ENCODE measurements around the gene EXOC6B. TPM values are rescaled to one million over a fixed set of nuclear protein-coding genes. Genes with fewer than 3 reads are reported as not detected.

EXOC6B gene
- total RNA-seq, 1 experiment from 2014 or later = 40.1 TPM

DNA sequence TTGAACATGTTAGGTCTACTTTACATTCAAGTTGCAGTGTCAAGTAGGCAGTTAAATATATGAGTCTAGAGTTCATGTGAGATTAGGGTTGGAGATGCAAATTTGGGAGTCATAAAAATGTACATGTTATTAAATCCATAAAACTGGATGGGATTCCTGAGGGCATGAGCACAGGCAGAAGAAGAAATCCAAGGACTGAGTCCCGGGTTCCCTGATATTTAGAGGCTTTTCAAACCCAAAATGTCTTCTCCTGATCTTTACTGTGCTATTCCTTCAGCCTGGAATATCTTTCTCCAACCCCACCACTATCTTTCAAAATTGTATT lies 23.3 kb upstream of the EXOC6B start:
- Histone ChIP-seq H3K56ac (ENCODE audit: insufficient read length, low read depth, low read length) (no peak overlapping the region), H4K5ac (ENCODE audit: insufficient read length, low read depth, low read length) (no peak overlapping the region), H3K4me2 (ENCODE audit: insufficient read depth, insufficient read length, low read length) (no peak overlapping the region), H4K8ac (replicated peaks; ENCODE audit: insufficient read length, low read depth, low read length) (no peak overlapping the region), H3K23me2 (ENCODE audit: insufficient read length, low read depth, low read length, poor library complexity, severe bottlenecking) (no peaks in the 10 kb centered on the region), H2BK5ac (ENCODE audit: insufficient read length, low read length) (no peak overlapping the region), H3K27ac (ENCODE audit: insufficient read length, low read depth, low read length) (no peak overlapping the region), H4K20me1 (ENCODE audit: control insufficient read depth, insufficient read depth, insufficient read length) (no peaks in the 10 kb centered on the region), H3K4me1 (ENCODE audit: insufficient read depth, low read length) (no peaks in the 10 kb centered on the region), H2BK20ac (ENCODE audit: low read depth, low read length, poor library complexity, severe bottlenecking) (no peak overlapping the region), H2AFZ (ENCODE audit: low read length) (no peak overlapping the region), H3K23ac (ENCODE audit: insufficient read length, low read depth, low read length) (no peak overlapping the region), H4K91ac (ENCODE audit: insufficient read length, low read depth, low read length) (no peak overlapping the region), H2BK120ac (ENCODE audit: low read depth, low read length, poor library complexity, severe bottlenecking) (no peak overlapping the region), H2BK12ac (ENCODE audit: insufficient read length, low read depth, low read length) (no peak overlapping the region), H3K9me3 (ENCODE audit: control insufficient read depth, low read depth, low read length) (no peaks in the 10 kb centered on the region), H3K14ac (ENCODE audit: insufficient read depth, low read length) (no peak overlapping the region), H2BK15ac (ENCODE audit: low read depth, low read length) (no peak overlapping the region), H3K9ac (ENCODE audit: extremely low read depth, insufficient read length, low read length) (no peak overlapping the region), H2AK5ac (ENCODE audit: insufficient read length, low read length) (no peak overlapping the region), H3K27me3 (ENCODE audit: insufficient read depth, low read length) (no peaks in the 10 kb centered on the region), H3K4ac (ENCODE audit: low read depth, low read length) (no peak overlapping the region), H3K18ac (ENCODE audit: insufficient read length, low read depth, low read length) (no peak overlapping the region), H3K79me2 (ENCODE audit: insufficient read depth, low read length) (no peaks in the 10 kb centered on the region), H3K79me1 (ENCODE audit: insufficient read depth, low read depth, low read length, poor library complexity, severe bottlenecking) (no peaks in the 10 kb centered on the region), H3T11ph (ENCODE audit: low read length) (no peak overlapping the region)
- H3K4me3 Mint-ChIP-seq = no peak overlapping the region
- H3K27ac Mint-ChIP-seq = no peak overlapping the region
- peaks cover 3 to 4% of the 10 kb centered on the region in 2 experiments; a peak in 1 of 4 replicates for H3K4me1 Mint-ChIP-seq
- H3K27me3 Mint-ChIP-seq (ENCODE audit: low read depth) = no peaks in the 10 kb centered on the region; the same call in none of the 2 replicates
- no peaks in the 10 kb centered on the region for H3K36me3 Mint-ChIP-seq (ENCODE audit: insufficient read depth in 1 of 3, low read depth in 3 of 3)
- no peak for DNase-seq
- H3K9me3 Mint-ChIP-seq = no peaks in the 10 kb centered on the region
- no CpG with 5 or more reads among the region's 1 CpG for WGBS (ENCODE audit: extremely low coverage, insufficient read length, low lambda C conversion rate)
- no peak for TF ChIP-seq CTCF (conservative IDR thresholded peaks at IDR 0.05)
